Globus pallidus (tissue), 1 donor: ENCODE measurements around the gene RGS7BP.

ENCODE experiments used
- DNase-seq: peaks from one replicate; pipeline ENCODE4 v3.0.0-alpha.2; 2015; ENCODE audit warnings: low spot score

The RGS7BP gene

GRCh38 chr5:64505769-64506566, at the start of gene RGS7BP:
Gene RGS7BP, plus strand, starts transcription at chr5:64506015. Its CDS starts 610 bp downstream, at chr5:64506625.
- DNase-seq: peak; percentile 27

- no peak for DNase-seq
Observed at GRCh38 chr5:64457846-64458245, 48.0 kb upstream of the RGS7BP start.

GRCh38 chr5:64458948-64459347, 46.9 kb upstream of the RGS7BP start:
- no peak for DNase-seq

GRCh38 chr5:64462391-64462790, 43.4 kb upstream of the RGS7BP start:
- DNase-seq: no peak

- no peak for DNase-seq
Observed at GRCh38 chr5:64486163-64486562, 19.7 kb upstream of the RGS7BP start.

- no peak for DNase-seq
Observed at GRCh38 chr5:64487283-64487682, 18.5 kb upstream of the RGS7BP start.

GRCh38 chr5:64489857-64490256, 16.0 kb upstream of the RGS7BP start:
- DNase-seq: no peak

GRCh38 chr5:64497386-64497785, 8.4 kb upstream of the RGS7BP start:
- no peak for DNase-seq

GRCh38 chr5:64502196-64502595, 3.6 kb upstream of the RGS7BP start:
- no peak for DNase-seq

GRCh38 chr5:64506567-64507263, 900 bp downstream of the RGS7BP start:
- DNase-seq: no peak

- no peak for DNase-seq
Observed at GRCh38 chr5:64507264-64507605, 1.4 kb downstream of the RGS7BP start.

- DNase-seq: no peak
Observed at GRCh38 chr5:64509828-64510227, 4.0 kb downstream of the RGS7BP start.

GRCh38 chr5:64513492-64513891, 7.7 kb downstream of the RGS7BP start:
- DNase-seq: no peak

- DNase-seq: no peak
Observed at GRCh38 chr5:64514612-64515011, 8.8 kb downstream of the RGS7BP start.

- no peak for DNase-seq
Observed at GRCh38 chr5:64516216-64516615, 10.4 kb downstream of the RGS7BP start.

GRCh38 chr5:64518793-64519192, 13.0 kb downstream of the RGS7BP start:
- no peak for DNase-seq

GRCh38 chr5:64519263-64519662, 13.4 kb downstream of the RGS7BP start:
- DNase-seq: no peak

GRCh38 chr5:64526734-64527439, 21.1 kb downstream of the RGS7BP start:
- no peak for DNase-seq

GRCh38 chr5:64530076-64530475, 24.3 kb downstream of the RGS7BP start:
- DNase-seq: no peak

GRCh38 chr5:64532212-64532611, 26.4 kb downstream of the RGS7BP start:
- DNase-seq: no peak

GRCh38 chr5:64532657-64533056, 26.8 kb downstream of the RGS7BP start:
- no peak for DNase-seq

GRCh38 chr5:64534033-64534432, 28.2 kb downstream of the RGS7BP start:
- no peak for DNase-seq

GRCh38 chr5:64557911-64558310, 52.1 kb downstream of the RGS7BP start:
- DNase-seq: no peak
